Bronchial epithelial cell (primary cell): ENCODE data around the gene PDZD2. TPM values are rescaled to one million over a fixed set of nuclear protein-coding genes. Genes with fewer than 3 reads are reported as not detected.
"Not testable (repeated sequence)": the region's sequence is repeated elsewhere in the genome, so short reads cannot be mapped to it uniquely, and the experiment has no call there.

Experiments used
- DNase-seq: peaks from one replicate; pipeline ENCODE4 v3.0.0-alpha.2; 2010; ENCODE audit warnings: low read depth
- FAIRE-seq: peaks from 2 replicates; lab custom pipeline; 2011; peaks lifted over from hg19 to GRCh38; lab: Jason Lieb, UNC
- H3K27me3 ChIP-seq: 2 replicates; pipeline ENCODE4 v1.5.1; 2011; ENCODE audit warnings: low read length; ENCODE audit not compliant: control insufficient read depth, insufficient read depth
- H3K36me3 ChIP-seq: 2 replicates; pipeline ENCODE4 v1.5.1; 2011; ENCODE audit warnings: low read length; ENCODE audit not compliant: control insufficient read depth, insufficient read depth
- H3K4me3 ChIP-seq: 2 replicates; pipeline ENCODE4 v1.5.1; 2011; ENCODE audit warnings: mild to moderate bottlenecking, low read depth, low read length, control low read depth
- total RNA-seq: library from RNA; depleted of rRNA; stranded (reverse); fragments of >200 nt; gene quantifications from 2 replicates; pipeline ENCODE4 v1.2.1, GENCODE V29; 2014
- TF ChIP-seq, protein P1 (sequence below): IDR thresholded peaks from 2 replicates; pipeline ENCODE4 v1.5.1; 2011; ENCODE audit warnings: mild to moderate bottlenecking, moderate library complexity, low read length, control low read depth, inconsistent platforms; ENCODE audit not compliant: insufficient read depth, severe bottlenecking

Gene PDZD2
- total RNA-seq, 1 donor from 2014 or later: 1.8 TPM

DNA sequence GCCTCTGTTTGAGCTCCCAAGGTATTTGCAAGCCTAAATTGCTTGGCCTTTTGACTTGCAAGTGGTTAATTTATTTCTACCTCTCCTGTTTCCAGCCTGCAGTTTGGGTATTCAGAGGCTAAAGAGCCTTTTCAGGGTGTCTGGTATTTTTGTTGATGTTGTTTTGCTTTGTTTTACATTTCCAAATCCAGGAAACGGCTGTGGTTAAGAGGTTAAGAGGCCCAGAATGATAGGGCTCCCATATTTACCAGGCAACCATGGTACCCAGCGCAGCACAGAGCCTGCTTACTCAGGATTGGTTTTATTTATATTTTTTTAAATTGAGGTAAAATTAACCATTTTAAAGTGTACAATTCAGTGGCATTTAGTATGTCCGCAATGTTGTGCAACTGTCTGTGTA, 92.1 kb downstream of the PDZD2 start:
- no peaks in the 10 kb centered on the region for H3K36me3 ChIP-seq
- no peak overlapping the region for H3K4me3 ChIP-seq
- FAIRE-seq (no peak), DNase-seq (no peak)
- H3K27me3 ChIP-seq: no peaks in the 10 kb centered on the region
- TF ChIP-seq, protein P1, sequence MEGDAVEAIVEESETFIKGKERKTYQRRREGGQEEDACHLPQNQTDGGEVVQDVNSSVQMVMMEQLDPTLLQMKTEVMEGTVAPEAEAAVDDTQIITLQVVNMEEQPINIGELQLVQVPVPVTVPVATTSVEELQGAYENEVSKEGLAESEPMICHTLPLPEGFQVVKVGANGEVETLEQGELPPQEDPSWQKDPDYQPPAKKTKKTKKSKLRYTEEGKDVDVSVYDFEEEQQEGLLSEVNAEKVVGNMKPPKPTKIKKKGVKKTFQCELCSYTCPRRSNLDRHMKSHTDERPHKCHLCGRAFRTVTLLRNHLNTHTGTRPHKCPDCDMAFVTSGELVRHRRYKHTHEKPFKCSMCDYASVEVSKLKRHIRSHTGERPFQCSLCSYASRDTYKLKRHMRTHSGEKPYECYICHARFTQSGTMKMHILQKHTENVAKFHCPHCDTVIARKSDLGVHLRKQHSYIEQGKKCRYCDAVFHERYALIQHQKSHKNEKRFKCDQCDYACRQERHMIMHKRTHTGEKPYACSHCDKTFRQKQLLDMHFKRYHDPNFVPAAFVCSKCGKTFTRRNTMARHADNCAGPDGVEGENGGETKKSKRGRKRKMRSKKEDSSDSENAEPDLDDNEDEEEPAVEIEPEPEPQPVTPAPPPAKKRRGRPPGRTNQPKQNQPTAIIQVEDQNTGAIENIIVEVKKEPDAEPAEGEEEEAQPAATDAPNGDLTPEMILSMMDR: no peak

DNA sequence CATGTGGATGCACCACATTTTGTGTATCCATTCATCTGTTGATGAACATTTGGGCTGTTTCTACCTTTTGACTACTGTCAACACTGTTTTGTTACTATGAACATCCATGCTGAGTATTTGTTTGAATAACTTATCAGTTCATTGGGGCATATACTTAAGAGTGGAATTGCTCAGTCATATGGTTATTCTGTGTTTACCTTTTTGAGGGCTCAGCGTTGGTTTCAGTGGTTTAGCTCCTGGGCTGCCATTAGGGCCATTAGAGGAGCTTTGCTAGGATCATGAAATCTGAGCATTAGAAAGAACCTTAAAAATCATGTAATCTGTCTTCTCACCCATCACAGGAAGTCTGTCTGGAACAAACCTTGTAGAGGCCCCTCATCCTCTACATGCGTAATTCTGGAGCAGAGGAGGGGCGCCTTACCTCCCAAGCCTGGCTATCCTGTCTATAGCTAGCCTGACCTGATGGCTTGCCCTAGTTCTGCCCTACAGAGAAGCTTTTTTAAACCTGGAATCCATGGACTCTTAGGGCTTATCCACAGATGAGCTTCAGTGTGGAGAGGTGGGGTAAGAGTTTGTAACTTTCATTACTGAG, 92.9 kb downstream of the PDZD2 start:
- DNase-seq: no peak
- TF ChIP-seq, protein P1: no peak
- Histone ChIP-seq H3K27me3 (no peaks in the 10 kb centered on the region), H3K4me3 (no peak overlapping the region), H3K36me3 (no peaks in the 10 kb centered on the region)
- FAIRE-seq: no peak

DNA sequence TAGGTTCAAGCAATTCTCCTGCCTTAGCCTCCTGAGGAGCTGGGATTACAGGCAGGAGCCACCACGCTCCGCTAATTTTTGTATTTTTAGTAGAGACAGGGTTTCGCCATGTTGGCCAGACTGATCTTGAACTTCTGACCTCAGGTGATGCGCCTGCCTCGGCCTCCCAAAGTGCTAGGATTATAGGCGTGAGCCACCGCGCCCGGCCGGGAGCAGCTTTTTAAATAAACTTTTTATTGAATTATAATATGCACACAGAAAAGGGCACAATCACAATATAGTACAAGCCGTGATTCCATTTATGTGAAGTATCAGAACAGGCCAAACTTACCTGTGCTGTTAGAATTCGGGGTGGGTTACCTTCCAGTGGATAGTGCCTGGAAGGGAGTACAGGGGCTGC, 93.9 kb downstream of the PDZD2 start:
- H3K36me3 ChIP-seq, H3K4me3 ChIP-seq, H3K27me3 ChIP-seq, DNase-seq, FAIRE-seq: not testable (repeated sequence)

DNA sequence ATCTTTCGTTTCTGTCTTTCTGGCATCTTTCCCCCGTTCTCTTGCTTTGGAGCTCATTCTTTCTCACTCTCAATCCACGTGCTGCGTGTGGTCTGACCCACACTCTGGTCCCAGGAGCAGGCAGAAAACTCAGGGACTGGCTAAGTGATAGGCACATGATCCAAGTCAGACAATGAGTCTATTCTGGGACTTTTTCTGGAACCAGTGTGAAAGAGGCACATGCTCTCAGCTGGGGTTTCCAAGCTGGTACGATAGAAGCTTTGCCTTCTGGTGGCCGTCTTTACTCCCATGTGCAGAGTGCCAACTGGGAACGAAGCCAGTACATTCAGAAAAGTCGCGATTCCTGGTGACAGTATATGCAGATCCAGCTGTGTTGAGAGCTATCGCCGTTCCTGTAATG, 94.4 kb downstream of the PDZD2 start:
- TF ChIP-seq, protein P1: no peak
- Histone ChIP-seq H3K4me3 (no peak overlapping the region), H3K27me3 (no peaks in the 10 kb centered on the region), H3K36me3 (no peaks in the 10 kb centered on the region)
- FAIRE-seq (no peak), DNase-seq (no peak)

DNA sequence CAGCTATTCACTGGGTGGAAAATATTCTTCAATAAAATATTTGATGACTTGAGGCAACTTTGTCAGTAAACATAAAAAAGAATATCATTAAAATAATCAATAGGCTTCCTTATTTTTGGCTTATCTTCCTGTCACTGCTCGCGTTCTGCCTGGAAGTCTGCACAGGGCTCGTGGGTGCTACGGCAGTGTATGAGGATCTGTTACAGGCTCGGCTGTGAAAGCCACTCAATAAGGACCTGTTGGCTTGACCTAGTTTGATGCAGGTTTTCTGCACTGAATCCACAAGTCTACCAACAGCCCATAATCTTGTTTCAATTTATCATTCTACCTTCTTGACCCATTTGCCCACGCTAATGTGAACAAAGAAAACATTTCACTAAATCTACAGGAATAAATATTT, 97.2 kb downstream of the PDZD2 start:
- FAIRE-seq (no peak), DNase-seq (no peak)
- no peak overlapping the region for H3K4me3 ChIP-seq
- H3K27me3 ChIP-seq: no peaks in the 10 kb centered on the region
- TF ChIP-seq, protein P1: no peak
- H3K36me3 ChIP-seq: no peaks in the 10 kb centered on the region

DNA sequence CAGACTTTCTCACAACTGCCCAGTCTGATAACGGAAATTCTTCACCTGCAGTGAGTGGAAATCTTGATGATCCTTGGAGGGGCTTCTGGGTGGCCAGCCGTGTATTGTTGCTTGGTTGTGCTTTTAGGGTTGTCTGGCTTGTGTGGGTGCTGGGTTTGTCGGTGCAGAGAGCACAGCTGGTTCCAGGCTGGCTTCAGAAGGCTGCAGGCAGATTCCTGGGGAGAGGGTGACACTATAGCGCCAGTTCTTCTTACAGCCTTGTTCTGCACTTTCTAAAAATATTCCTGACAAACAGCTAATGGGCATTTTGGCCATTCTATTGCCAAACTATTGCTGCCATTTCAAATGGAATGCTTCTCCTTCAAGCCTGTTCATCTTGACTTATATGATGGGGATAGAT, 99.3 kb downstream of the PDZD2 start:
- FAIRE-seq (no peak), DNase-seq (no peak)
- TF ChIP-seq, protein P1: no peak
- H3K4me3 ChIP-seq: no peak overlapping the region
- no peaks in the 10 kb centered on the region for H3K27me3 ChIP-seq
- no peaks in the 10 kb centered on the region for H3K36me3 ChIP-seq
